ENCODE measurements around the gene HSPB1. TPM values are rescaled to one million over a fixed set of nuclear protein-coding genes. Genes with fewer than 3 reads are reported as not detected.

Gene HSPB1
- total and polyA plus RNA-seq, 2 of the 13 experiments (the other 11 are each of a cell fraction or from before 2014, with no cell fraction given) = 21.0 to 38.6 TPM

- TF ChIP-seq ZHX2 (IDR thresholded peaks at IDR 0.05; ENCODE audit: low read depth) (no peak), ZHX2 (CRISPR knock-in tag; IDR thresholded peaks at IDR 0.05; ENCODE audit: borderline replicate concordance) (no peak), DMAP1 (CRISPR knock-in tag; IDR thresholded peaks at IDR 0.05) (no peak), ZBTB25 (CRISPR knock-in tag; IDR thresholded peaks at IDR 0.05) (no peak), E2F2 (CRISPR knock-in tag; IDR thresholded peaks at IDR 0.05; ENCODE audit: borderline replicate concordance) (no peak), ZBTB43 (CRISPR knock-in tag; conservative IDR thresholded peaks at IDR 0.05) (no peak; the same call in 1 of the 2 replicates), TIGD3 (CRISPR knock-in tag; IDR thresholded peaks at IDR 0.05; ENCODE audit: borderline replicate concordance) (no peak), ZNF17 (CRISPR knock-in tag; IDR thresholded peaks at IDR 0.05) (no peak), SNAPC4 (CRISPR knock-in tag; IDR thresholded peaks at IDR 0.05) (no peak; the same call in 1 of the 2 replicates), ZNF709 (CRISPR knock-in tag; IDR thresholded peaks at IDR 0.05) (no peak)
These were observed 1.0 kb downstream of the HSPB1 start (continued) for GRCh38 chr7:76303202-76304147.

Data from HepG2 (cell line).